Aorta (tissue), 5 donors: ENCODE measurements around the gene TMEM54. TPM values are rescaled to one million over a fixed set of nuclear protein-coding genes. Genes with fewer than 3 reads are reported as not detected.

ENCODE experiments used
- ATAC-seq: fragments of 200-7000 bp; cut with Tn5 transposase; one replicate; pipeline ENCODE4 v1.9.1; 2022; ENCODE audit warnings: moderate library complexity; ENCODE audit not compliant: low FRiP score
- DNase-seq, 2 donors: peaks; one replicate each; pipeline ENCODE4 v3.0.0-alpha.2; 2020
- H3K27ac ChIP-seq, 2 donors: one replicate each; pipeline ENCODE4 v1.5.1; 2013; ENCODE audit warnings: low read length in 2 of 2, mild to moderate bottlenecking in 2 of 2, moderate library complexity in 2 of 2, control low read depth in 1 of 2, inconsistent platforms in 1 of 2, low read depth in 1 of 2
- H3K27me3 ChIP-seq, 2 donors: one replicate each; pipeline ENCODE4 v1.6.1; 2013; ENCODE audit warnings: control low read depth in 1 of 2, low read length in 1 of 2, mild to moderate bottlenecking in 1 of 2, moderate library complexity in 1 of 2; ENCODE audit not compliant: insufficient read depth in 2 of 2, control insufficient read depth in 1 of 2
- H3K36me3 ChIP-seq, 2 donors: one replicate each; pipeline ENCODE4 v1.6.1; 2013; ENCODE audit warnings: control low read depth in 1 of 2, low read length in 1 of 2, mild to moderate bottlenecking in 1 of 2; ENCODE audit not compliant: insufficient read depth in 2 of 2, control insufficient read depth in 1 of 2
- H3K4me1 ChIP-seq, 2 donors: one replicate each; pipeline ENCODE4 v1.6.1; 2013; ENCODE audit warnings: low read length in 2 of 2, control low read depth in 1 of 2, mild to moderate bottlenecking in 1 of 2, moderate library complexity in 1 of 2; ENCODE audit not compliant: insufficient read depth in 2 of 2, control insufficient read depth in 1 of 2
- H3K4me3 ChIP-seq, 2 donors: one replicate each; pipeline ENCODE4 v1.5.1; 2013; ENCODE audit warnings: low read length in 2 of 2, control low read depth in 1 of 2, mild to moderate bottlenecking in 1 of 2
- H3K9me3 ChIP-seq: one replicate; pipeline ENCODE4 v1.6.1; 2013; ENCODE audit warnings: mild to moderate bottlenecking, low read length; ENCODE audit not compliant: control insufficient read depth
- WGBS, 2 donors: extraction: QIAGEN DNeasy Blood & Tissue Kit; methylation state at CpG; one replicate each; pipeline ENCODE4 v1.1.7; 2013; 5-methylcytosine and 5-hydroxymethylcytosine counted together
- intact Hi-C, 2 donors: fragments of 100-400 bp; cut with DNase I; formaldehyde crosslinking; loops; one replicate each; pipeline versions ENCODE4 v1.14.2 to v1.15.0; 2022
- polyA plus RNA-seq, 2 donors: library from polyadenylated mRNA; stranded (reverse); fragments of 200-250 nt; gene quantifications; one replicate each; pipeline ENCODE4 v1.2.3, GENCODE V29; 2013
- total RNA-seq, 2 donors: library from RNA; stranded (reverse); fragmentation: NEBNext Ultra II Directional; extraction: Animal tissue kit (Norgen Biotek cat#: 25700); gene quantifications; one replicate each; pipeline ENCODE4 v1.2.1, GENCODE V29; 2021
- donor health status: healthy with polysubstance abuse.
- donor health status: Bipolar disorder and iron deficiency.
- donor health status: DM: no; HTN: no; CAD: no.
- donor health status: DM: no; HTN: no; CAD: no.
- donor health status: DM: yes; HTN: yes; CAD: no.

The TMEM54 gene
- total and polyA plus RNA-seq, 4 donors: 21.1 to 77.5 (median 24.5) TPM

- 94 to 98% methylated on average over 2 of the region's 2 CpGs for WGBS, 2 donors
- ATAC-seq (no peak), DNase-seq (no peak)
- Histone ChIP-seq H3K4me1 (no peaks in the 10 kb centered on the region), H3K27me3 (no peaks in the 10 kb centered on the region), H3K36me3 (no peaks in the 10 kb centered on the region), H3K27ac (no peak overlapping the region), H3K4me3 (no peak overlapping the region), H3K9me3 (no peaks in the 10 kb centered on the region)
- intact Hi-C loops: no loop called here
Measured at GRCh38 chr1:32927441-32927840, 26.3 kb upstream of the TMEM54 start.

DNA sequence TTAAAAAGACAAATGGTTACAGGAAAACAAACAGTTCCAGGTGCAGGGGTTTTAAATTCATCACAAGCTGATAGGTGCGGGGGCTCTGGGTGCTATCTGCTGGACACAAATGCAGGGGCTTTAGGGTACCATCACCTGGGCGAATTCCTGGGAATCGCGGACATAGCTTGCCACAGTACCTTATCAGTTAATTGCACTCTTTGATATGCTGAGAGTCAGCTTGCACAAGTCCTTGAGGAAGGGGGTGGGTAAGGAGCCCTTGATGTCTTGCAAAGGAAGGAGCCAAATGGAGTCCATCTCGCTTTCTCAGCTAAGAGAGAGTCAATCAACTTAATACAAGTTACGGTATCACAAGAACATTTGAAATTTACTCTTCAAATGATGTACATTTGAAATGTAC is 25.4 kb upstream of the TMEM54 start:
- intact Hi-C loops: no loop called here
- H3K4me3 ChIP-seq: no peak overlapping the region
- no peaks in the 10 kb centered on the region for H3K36me3 ChIP-seq
- DNase-seq: no peak
- H3K27ac ChIP-seq: no peak overlapping the region
- no peaks in the 10 kb centered on the region for H3K4me1 ChIP-seq
- H3K27me3 ChIP-seq: no peaks in the 10 kb centered on the region
- WGBS, 2 donors: 89 to 91% methylated on average over 6 of the region's 6 CpGs
- no peaks in the 10 kb centered on the region for H3K9me3 ChIP-seq
- ATAC-seq: no peak

GRCh38 chr1:32925403-32926162 is 24.4 kb upstream of the TMEM54 start:
- Histone ChIP-seq H3K4me3 (no peak overlapping the region), H3K4me1 (peaks cover 0 to 2% of the 10 kb centered on the region in 2 donors), H3K27me3 (no peaks in the 10 kb centered on the region), H3K27ac (no peak overlapping the region), H3K36me3 (no peaks in the 10 kb centered on the region), H3K9me3 (no peaks in the 10 kb centered on the region)
- intact Hi-C loops: no loop called here
- DNase-seq (no peak), ATAC-seq (peak; percentile 31)
- WGBS, 2 donors: 32 to 40% methylated on average over 24 of the region's 24 CpGs

DNA sequence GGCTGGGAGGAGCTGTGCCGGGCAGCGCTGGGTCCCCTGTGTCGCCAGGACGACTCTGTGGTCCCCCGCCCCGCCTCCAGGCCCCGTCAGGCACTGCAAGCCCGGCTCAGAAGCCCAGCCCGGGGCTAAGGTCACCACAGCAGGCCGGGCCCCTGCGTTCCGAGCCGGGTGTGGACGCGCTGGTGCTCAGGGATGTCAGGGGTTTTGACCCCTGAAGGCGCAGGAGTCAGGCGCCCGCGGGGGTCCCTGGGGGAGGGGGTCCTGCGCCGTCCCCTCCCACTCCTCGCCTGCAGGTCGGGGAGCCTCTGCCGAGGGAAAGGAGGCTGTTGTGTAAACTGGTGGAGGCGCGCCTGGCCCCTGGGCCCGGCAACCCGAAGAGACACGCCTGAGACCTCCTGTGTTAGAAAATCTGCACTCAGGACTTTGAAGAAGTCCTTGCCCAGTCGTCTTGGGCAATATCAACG is 23.7 kb upstream of the TMEM54 start:
- H3K27me3 ChIP-seq: no peaks in the 10 kb centered on the region
- no peak for DNase-seq
- H3K4me3 ChIP-seq: no peak overlapping the region
- no peaks in the 10 kb centered on the region for H3K36me3 ChIP-seq
- peak; percentile 34 for ATAC-seq
- WGBS, 2 donors: 44 to 51% methylated on average over 28 to 31 of the region's 31 CpGs
- no peaks in the 10 kb centered on the region for H3K9me3 ChIP-seq
- H3K27ac ChIP-seq: no peak overlapping the region
- peaks cover 0 to 2% of the 10 kb centered on the region in 2 donors for H3K4me1 ChIP-seq
- intact Hi-C loops: no loop called here

DNA sequence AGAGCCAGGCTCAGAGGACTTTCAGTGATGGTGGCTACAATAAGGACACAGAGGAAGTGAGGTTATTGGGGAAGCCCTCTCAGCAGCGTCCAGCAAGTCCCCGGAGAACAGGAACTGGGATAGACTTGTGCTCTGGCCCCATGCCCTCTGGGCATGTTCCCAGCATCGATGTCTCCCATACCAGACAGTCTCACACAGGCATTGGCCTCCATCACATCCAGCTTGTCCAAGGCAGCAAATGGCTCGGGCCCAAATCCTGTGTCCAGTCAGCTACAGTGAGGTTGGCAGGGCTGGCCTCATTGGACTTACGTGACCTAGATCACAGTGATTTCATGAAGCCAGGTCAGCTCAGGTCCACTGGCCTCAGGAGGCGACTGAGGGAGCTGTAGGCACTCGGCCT is 19.6 kb upstream of the TMEM54 start:
- DNase-seq (peak; percentile 85 to 90), ATAC-seq (peak; percentile 81)
- no peak overlapping the region for H3K4me3 ChIP-seq
- H3K27me3 ChIP-seq: no peaks in the 10 kb centered on the region
- 1 to 6% methylated on average over 7 of the region's 7 CpGs for WGBS, 2 donors
- H3K36me3 ChIP-seq: no peaks in the 10 kb centered on the region
- H3K4me1 ChIP-seq: peaks cover 0 to 2% of the 10 kb centered on the region in 2 donors
- no peaks in the 10 kb centered on the region for H3K9me3 ChIP-seq
- no peak overlapping the region for H3K27ac ChIP-seq
- intact Hi-C loops: no loop called here

- H3K27me3 ChIP-seq: no peaks in the 10 kb centered on the region
- no peak overlapping the region for H3K4me3 ChIP-seq
- intact Hi-C loops: no loop called here
- no peak for ATAC-seq
- H3K4me1 ChIP-seq: peaks cover 0 to 2% of the 10 kb centered on the region in 2 donors
- no peaks in the 10 kb centered on the region for H3K9me3 ChIP-seq
- H3K36me3 ChIP-seq: no peaks in the 10 kb centered on the region
- H3K27ac ChIP-seq: no peak overlapping the region
- 81 to 85% methylated on average over 11 of the region's 11 CpGs for WGBS, 2 donors
- no peak for DNase-seq
Measured at GRCh38 chr1:32919811-32920733, 18.9 kb upstream of the TMEM54 start.

- Histone ChIP-seq H3K36me3 (no peaks in the 10 kb centered on the region), H3K27me3 (no peaks in the 10 kb centered on the region), H3K27ac (no peak overlapping the region), H3K4me3 (no peak overlapping the region), H3K9me3 (no peaks in the 10 kb centered on the region), H3K4me1 (peaks cover 0 to 2% of the 10 kb centered on the region in 2 donors)
- WGBS, 2 donors: 53 to 75% methylated on average over 1 of the region's 1 CpG
- DNase-seq (no peak), ATAC-seq (no peak)
- intact Hi-C loops: no loop called here
Measured at GRCh38 chr1:32918179-32918578, 17.0 kb upstream of the TMEM54 start.

DNA sequence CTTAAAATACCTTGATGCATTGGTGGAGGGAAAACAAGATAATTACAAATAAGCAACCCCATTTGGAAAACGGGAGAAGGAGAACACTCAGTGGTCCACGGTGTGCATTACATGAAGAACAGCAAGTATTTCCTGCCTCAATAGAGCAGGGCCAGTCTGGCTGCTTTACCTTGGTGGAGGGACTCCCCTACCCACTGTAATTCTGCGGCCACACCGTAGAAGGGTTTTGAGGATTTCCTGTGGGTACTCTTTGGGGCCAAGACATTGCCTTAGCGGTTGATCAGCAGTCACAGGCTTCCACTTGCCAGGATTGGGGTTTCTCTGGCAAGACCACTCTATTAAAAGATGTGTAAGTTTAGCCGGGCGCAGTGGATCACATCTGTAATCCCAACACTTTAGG is 16.3 kb upstream of the TMEM54 start:
- no peaks in the 10 kb centered on the region for H3K36me3 ChIP-seq
- no peak for ATAC-seq
- intact Hi-C loops: no loop called here
- H3K27ac ChIP-seq: no peak overlapping the region
- DNase-seq: no peak
- H3K9me3 ChIP-seq: no peaks in the 10 kb centered on the region
- no peaks in the 10 kb centered on the region for H3K27me3 ChIP-seq
- WGBS, 2 donors: 84 to 87% methylated on average over 7 of the region's 7 CpGs
- peaks cover 0 to 2% of the 10 kb centered on the region in 2 donors for H3K4me1 ChIP-seq
- no peak overlapping the region for H3K4me3 ChIP-seq
